ENCODE data around the gene PIPOX.
A peak's percentile ranks its signal among the peaks of the same experiment; 100 is the strongest.

Gene PIPOX, protein sequence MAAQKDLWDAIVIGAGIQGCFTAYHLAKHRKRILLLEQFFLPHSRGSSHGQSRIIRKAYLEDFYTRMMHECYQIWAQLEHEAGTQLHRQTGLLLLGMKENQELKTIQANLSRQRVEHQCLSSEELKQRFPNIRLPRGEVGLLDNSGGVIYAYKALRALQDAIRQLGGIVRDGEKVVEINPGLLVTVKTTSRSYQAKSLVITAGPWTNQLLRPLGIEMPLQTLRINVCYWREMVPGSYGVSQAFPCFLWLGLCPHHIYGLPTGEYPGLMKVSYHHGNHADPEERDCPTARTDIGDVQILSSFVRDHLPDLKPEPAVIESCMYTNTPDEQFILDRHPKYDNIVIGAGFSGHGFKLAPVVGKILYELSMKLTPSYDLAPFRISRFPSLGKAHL

DNA sequence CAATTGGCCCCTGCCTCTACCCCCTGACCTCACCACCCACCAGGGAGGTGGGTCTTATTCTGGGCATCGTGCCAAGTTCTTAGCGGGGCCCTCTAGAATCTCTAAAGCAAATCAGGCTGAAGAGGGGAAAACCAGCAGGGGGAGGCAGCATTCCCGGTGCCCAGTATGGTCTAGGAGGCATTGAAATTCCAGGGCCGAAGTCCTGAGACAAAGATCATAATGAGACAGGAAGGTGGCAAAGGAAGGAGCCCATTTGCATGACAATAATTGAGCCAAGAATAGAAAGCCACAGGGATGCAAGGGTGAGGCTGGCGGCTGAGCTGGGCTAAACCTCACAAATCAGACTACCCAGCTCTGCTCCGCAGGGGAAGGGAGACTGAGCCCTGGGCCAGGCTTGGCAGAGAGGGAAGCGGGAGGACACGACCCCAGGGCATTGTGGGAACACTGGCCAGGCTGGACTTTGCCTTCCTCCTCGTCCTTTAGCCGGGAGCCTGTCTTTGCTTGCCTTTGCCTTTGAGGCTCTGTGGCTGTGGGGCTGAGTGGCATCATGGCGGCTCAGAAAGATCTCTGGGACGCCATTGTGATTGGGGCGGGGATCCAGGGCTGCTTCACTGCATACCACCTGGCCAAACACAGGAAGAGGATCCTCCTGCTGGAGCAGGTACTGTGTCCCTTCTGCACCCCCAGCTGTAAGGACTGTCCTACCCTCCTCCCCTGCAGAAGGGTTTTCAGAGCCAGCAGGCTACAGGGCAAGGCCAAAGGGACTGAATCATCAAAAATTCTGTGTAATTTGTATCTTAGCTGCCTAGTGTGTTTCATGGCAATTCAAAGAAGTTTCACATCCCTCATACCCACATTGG is at the start of gene PIPOX:
Gene PIPOX, plus strand, starts transcription at position 463 of the 860 bp plus-strand sequence. Its CDS starts 85 bp downstream, at position 548.
- peak; percentile 89 for DNase-seq

GRCh38 chr17:28993645-28994426 is 49.1 kb upstream of the PIPOX start:
- no peak for DNase-seq

DNA sequence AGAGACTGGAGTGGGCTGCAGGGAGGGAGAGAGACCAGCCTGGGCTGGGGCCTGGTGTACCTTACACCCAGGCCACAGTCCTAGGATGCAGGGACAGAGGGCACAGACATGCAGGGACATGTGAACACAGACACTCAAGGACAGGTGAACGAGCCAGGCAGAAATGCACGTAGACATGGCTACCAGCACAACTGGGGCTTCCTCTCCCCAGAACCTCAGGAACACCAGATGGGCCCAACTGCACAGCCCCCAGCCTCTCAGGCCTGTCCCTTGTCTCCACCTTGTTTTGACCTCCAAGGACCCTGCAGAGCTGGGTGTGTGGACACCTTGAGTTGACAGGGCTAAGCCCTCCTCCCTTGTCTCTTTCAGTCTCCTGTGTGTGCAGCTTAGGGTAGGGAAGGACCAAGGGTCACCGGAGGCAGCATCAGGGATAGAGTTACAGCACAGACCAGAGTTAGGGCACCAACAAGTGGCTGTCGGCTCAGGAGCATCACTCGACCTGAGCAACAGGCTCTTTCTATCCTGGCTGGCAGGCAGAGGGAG is 46.3 kb upstream of the PIPOX start:
- DNase-seq, result no peak

- DNase-seq, result peak; percentile 88
Measured at GRCh38 chr17:28997806-28998205, 45.1 kb upstream of the PIPOX start.

DNA sequence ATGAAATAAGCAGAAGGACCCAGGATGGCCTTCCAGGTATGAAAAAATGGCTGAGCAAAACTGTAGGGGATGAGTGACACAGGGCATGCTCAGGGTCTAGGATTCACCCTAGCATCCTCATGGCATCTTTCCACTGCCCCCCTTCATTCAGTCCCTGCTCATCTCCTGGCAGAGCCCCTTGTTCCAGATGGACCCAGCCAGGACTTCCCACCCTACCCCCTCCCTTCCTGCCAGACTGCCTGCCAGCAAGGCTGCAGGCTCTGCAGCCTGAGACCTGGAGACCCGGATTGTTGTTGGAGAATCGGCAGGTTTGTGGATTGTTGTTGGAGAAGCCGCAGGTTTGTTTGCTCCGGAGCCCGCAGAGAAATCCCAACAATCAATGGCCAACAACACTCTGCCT is 43.7 kb upstream of the PIPOX start:
- DNase-seq, result no peak

- no peak for DNase-seq
Measured at GRCh38 chr17:29000973-29001372, 42.0 kb upstream of the PIPOX start.

- DNase-seq, result no peak
Measured at GRCh38 chr17:29002811-29003210, 40.1 kb upstream of the PIPOX start.

- DNase-seq, result no peak
Measured at GRCh38 chr17:29003289-29003688, 39.7 kb upstream of the PIPOX start.

DNA sequence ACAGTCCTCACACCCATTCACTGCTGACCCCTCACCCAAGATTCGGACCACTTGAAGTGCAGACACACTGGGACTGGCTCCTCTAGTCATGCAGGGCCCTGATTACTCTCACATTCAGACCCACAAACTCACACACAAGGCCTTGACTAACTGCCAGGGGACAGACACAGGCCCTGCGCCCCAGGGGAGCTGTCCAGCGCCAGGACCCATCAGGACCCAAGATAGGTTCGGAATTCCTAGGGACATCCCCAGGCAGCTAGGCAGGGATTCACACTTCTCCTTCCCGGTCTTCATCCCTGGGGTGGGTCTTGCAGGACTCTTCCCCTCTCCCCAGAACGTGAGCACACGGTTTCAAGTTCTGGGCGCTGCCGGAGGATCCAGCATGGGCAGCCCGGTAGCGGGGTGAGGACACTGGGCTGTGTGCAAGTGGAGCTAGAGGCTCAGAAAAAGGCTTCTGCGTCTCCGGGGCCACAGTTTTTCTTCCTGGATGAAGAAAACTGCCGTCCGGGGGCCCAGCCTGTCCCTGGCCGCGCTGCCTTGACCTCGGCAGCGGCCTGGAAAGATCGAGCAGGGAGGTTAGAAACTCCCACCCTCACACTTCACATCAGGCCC is 38.8 kb upstream of the PIPOX start:
- no peak for DNase-seq

DNA sequence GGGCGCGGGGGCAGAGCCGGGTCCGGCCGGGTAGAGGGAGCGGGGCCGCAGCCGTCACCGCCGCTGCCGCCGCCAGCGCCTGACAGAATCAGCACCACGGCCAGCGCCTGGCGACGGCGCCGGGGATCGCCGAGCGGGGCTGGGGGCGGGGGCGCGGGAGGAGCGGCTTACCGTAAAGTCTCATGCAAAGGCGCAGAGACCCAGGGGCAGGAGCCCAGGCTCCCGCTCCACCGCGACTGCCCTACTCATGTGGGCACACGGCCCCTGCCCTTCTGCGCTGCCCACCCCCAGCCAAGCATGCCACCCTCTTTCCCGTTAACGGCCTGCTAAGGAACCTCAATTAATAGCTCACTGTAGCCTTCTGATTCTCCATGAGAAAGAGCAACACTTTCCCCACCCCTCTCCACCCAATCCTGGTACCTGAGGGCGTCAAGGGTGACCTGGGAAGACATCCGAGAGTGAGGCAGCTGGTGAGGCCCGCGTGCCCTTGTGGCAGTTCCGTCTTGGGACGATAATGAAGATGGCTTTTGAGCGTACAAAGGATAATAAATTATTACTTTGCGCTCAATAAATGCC is 36.9 kb upstream of the PIPOX start, which contains the start of gene SEZ6:
Gene SEZ6, minus strand, starts transcription at position 98 of the 576 bp plus-strand sequence. CDS start 164 bp downstream, outside the sequence.
- DNase-seq, result peak; percentile 75

- no peak for DNase-seq
Measured at GRCh38 chr17:29007456-29007855, 35.5 kb upstream of the PIPOX start.

DNA sequence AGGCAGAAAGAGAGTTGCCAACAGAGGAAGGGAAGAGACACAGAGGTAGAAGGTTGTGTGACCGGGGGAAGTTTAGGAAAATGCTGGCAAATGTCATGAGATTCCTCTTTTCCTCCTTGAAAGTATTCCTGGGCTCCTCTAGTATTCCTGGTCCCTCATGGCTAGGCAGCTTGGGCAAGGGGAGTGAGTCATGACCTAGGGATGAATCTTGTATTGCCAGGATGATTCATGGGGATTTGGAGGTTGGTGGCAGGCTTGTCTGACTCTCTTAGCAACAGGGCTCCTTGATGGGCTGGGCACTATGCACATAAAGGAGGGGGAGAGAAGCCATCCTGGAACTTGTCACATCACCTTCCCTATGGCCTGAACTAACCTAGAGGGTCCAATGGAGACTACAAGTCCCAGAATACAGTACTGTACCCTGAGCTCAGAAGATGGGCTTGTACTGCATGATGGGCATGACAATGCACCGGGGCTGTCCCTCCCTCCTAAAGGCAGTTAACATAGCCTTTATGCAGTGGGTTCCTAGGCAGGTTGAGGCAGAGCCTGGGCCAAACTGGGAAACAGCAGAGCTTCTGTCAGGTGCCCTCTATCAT is 35.0 kb upstream of the PIPOX start:
- no peak for DNase-seq

DNA sequence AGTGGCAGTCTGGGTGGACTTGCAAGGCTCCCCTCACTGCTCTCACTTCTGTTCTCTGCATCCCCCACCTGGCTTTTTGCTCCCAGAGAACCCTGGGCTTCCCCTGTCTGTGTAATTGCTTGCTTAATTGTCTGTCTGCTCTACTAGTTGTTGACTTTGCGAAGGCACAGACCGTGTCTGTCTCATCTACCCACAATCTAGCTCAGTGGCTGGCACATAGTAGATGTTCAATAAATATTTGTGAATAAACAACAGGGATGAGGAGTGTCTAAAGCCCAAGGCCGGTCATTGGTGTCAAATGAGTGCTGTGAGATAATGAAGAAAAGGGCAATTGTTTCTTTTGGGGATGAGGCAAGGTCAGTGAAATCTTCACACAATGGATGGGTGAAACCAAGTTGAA is 34.4 kb upstream of the PIPOX start:
- DNase-seq, result no peak

- no peak for DNase-seq
Measured at GRCh38 chr17:29010129-29010528, 32.8 kb upstream of the PIPOX start.

DNA sequence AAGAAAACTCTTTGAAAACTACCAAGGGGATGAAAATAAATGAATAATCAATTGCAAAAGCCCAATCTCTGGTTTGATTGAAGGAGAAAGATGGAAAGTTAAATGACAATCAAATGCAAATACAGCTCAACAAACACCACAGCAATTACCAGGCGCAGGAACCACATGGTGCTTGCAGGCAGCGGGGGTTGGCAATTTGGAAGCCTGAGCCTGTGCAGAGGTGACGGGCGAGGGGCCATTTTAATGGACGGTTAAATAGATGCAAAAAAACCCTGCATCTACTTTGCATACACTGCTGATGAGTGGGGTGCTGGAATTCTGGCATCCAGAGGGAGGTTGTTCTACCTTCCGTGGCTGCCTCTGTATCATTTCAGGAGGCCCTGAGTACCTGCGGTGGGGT is 32.4 kb upstream of the PIPOX start:
- no peak for DNase-seq

DNA sequence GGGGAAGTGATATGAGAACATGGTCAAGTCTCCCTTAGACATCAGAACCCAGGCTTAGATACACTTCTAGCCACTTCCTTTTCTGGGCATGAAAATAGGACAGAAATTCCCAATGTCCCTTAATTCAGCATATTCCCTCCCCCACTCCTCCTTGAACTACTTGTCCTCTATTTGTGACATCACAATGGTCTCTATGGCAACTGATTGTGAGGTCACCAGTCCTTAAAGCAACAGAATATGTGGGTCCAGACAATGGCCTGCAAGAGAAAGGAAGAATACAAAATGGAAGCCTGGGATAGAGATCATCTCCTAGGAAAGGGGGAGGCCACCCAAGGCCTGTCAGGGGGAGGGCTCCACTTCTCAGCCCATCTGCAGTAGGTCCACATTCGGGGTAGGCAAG is 30.4 kb upstream of the PIPOX start:
- DNase-seq, result no peak

DNA sequence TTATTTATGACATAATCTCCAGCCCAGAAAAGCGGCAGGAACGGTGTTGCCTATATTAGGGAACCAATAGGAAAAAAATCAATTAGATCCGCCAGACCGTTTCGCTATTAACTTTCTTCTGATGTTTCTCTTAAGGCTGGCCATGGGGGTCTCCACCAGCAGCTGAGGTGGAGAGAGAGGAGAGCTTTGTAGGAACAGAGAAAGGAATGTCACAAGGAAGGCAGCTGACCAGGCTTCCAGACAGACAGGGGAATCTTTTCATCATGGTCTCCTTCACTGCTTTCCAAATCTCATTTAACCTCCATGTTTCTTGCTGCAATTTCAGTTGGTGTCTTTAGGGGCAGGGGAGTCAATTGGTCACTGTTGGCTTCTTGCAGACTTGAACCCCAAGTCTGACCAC is 28.2 kb upstream of the PIPOX start:
- DNase-seq, result no peak

- no peak for DNase-seq
Measured at GRCh38 chr17:29016345-29017210, 26.4 kb upstream of the PIPOX start.

GRCh38 chr17:29018788-29019474 is 24.0 kb upstream of the PIPOX start:
- no peak for DNase-seq

Measured in NCI-H1105 (cell line).